Measurements from ENCODE around the gene SDK1.
"Not testable (repeated sequence)": the region's sequence is repeated elsewhere in the genome, so short reads cannot be mapped to it uniquely, and the experiment has no call there.

Gene SDK1

DNA sequence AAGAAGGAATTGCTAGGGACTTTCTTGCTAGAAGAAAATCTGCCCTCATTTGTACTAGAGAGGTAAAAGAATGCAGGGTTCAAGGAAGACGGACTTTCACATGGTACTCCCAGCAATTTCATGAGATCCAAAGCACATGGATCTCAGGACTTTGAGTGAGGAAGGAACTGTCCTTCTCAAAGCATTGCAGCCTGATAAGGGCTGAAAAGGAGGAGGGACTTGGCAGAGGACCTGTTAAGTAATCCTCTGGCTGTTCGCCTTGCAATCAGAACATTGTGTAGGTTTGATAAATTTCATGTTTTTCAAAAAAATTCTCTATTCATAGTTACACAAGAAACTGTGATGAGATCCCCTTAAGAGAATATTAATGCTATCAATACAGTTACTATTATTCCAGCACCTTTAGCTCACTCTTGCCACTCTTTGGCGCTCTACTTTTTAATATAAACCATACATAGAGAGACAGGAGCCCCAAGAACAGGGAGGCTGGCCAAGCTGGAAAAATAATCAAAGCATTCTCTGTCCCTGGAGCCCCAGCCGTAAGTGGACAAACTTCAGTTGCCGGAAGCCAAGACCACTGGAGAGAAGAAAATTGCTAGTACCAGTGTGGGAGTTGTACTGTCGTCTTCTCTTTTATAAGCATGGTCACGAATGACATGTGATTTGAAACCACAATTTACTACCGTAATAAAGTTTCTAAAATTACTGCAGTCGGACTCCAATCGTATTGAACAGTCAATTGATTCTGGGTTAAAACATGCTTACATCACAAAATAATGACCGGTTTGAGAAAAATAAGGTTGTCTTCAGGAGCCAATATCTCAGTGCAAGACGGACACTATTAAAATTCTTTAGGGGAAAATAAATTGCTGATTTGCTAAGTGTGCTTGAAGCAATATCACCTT, 424.4 kb downstream of the SDK1 start:
- no peak for DNase-seq (ENCODE audit: low read depth in 2 of 2)

GRCh38 chr7:3730276-3730675, 429.2 kb downstream of the SDK1 start:
- DNase-seq (ENCODE audit: low read depth in 2 of 2): no peak

DNA sequence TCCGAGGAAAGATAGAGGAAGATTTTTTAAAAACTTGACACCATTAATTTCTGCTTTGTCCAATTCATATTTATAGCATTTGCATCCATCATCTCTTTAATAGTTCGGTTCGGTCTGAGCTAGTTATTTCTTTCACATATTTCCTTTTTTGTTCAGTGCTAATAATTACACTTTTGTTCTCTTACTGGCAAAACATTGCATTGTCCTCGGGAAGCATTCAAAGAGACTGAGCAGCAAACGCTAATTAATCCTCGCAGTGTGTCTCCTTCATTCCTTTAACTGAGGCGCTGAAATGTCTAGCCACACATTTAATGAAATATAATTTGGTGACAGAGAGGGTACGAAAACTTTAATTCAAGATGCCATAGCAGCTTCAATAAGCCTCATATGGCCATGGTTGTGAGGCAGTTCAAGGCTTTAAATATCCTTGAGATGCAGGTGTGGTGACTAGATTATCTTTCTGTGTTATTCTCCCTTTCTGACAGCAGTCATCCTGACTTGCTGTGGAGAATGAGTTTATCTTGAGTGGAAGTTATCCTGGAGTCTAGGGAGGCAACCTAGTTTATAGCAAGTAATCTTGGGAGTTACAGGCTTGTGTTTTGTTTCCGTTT, 431.4 kb downstream of the SDK1 start:
- DNase-seq (ENCODE audit: low read depth in 2 of 2): no peak

DNA sequence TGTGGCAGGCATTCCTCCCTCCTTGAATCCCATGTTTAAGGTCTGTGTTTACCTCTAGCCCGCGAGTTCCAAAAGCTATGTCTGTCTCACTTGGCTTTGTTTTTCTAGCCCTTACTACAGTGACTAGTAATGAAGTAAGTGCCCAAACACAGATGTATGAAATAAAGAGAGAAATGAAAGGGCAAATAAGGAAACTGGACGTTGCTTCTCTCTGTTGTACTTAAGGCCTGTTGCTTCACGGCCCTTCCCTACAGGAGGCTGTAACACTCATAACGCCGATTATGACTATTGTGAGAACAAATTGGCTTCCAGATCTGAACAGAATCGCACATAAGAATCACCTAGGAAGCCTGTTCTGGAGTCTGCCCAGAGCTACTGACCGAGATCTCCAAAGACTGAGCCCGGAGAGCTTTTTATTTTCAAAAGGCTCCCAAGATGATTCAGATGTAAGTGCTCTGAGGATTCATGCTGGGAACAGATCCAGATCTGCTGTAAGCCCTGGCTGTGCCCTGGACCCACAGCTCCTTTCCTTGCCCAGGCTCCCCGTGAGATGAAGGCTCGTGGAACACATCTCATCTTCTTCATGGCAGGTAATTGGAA, 432.6 kb downstream of the SDK1 start:
- DNase-seq (ENCODE audit: low read depth in 2 of 2): no peak

- no peak for DNase-seq (ENCODE audit: low read depth in 2 of 2)
These were observed 437.9 kb downstream of the SDK1 start for GRCh38 chr7:3738964-3739363.

DNA sequence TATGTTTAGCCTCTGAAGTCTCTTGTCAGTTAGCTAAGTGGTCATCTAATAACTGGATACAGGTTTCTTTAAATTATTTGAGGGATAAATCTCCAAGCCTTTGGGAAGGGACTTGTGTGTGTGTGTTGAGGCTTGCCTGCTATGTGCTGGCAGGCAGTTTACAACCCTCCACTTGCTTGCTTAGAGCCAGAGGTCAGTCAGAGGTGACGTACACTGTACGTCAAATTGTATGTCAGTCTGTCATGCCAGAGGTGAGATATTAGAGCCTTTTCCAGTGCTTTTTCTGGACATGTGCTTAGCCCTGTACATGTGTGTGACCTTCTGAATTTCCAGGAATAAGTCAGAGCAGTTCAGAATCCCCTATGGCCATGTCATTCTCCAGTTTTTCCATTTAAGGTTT, 438.9 kb downstream of the SDK1 start:
- no peak for DNase-seq (ENCODE audit: low read depth in 2 of 2)

GRCh38 chr7:3747467-3747866, 446.4 kb downstream of the SDK1 start:
- DNase-seq (ENCODE audit: low read depth in 2 of 2): no peak

DNA sequence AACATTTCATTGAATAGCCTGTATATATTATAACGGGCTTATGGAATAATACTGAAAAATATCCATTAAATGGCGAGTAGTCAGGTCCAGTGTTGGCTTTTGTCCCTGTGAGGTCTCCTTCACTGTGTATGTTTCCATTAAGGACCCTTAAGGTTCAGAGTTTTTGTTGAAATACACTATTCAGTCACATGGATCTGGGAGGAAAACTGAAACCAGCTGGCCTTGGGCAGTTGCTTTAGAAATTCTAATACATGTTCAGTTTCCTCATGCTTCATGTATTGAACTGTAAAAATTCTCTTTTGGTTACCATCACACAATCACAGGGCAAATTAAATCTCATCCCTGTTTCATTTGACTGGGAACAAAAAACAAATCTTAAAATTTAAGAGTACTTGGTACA, 447.3 kb downstream of the SDK1 start:
- DNase-seq (ENCODE audit: low read depth in 2 of 2): no peak

GRCh38 chr7:3753868-3754267, 452.8 kb downstream of the SDK1 start:
- DNase-seq (ENCODE audit: low read depth in 2 of 2): no peak

GRCh38 chr7:3754493-3755341, 453.7 kb downstream of the SDK1 start:
- DNase-seq (ENCODE audit: low read depth in 2 of 2): no peak

DNA sequence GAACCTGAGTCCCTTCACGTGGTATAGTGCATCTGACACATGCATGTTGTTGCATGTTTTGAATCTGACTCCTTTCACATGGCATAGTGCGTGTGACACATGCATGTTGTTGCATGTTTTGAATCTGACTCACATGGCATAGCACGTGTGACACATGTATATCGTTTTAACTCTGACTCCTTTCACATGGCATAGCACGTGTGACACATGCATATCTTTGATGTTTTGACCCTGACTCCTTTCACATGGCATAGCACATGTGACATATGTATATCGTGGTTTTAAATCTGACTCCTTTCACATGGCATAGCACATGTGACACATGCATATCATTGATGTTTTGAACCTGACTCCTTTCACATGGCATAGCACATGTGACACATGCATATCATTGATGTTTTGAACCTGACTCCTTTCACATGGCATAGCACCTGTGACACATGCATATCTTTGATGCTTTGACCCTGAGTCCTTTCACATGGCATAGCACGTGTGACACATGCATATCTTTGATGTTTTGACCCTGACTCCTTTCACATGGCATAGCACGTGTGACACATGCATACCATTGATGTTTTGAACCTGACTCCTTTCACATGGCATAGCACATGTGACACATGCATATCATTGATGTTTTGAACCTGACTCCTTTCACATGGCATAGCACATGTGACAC, 454.9 kb downstream of the SDK1 start:
- DNase-seq (ENCODE audit: low read depth in 2 of 2): not testable (repeated sequence)

DNA sequence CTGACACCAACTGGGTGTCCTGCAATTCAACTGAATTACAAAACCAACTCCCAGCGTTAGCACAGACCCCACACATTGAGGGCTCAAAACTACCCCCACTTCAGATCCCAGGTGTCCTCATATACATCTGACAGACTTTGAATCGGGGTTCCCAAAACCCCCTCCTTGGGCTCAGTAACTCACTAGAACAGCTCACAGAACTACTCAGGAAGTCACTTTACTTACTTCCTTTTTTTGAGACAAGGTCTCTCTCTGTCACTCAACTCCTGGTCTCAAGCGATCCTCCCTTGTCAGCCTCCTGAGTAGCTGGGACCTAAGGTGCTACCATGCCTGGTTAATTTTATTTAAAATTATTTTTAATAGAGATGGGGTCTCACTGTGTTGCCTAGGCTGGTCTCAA, 456.0 kb downstream of the SDK1 start:
- no peak for DNase-seq (ENCODE audit: low read depth in 2 of 2)

DNA sequence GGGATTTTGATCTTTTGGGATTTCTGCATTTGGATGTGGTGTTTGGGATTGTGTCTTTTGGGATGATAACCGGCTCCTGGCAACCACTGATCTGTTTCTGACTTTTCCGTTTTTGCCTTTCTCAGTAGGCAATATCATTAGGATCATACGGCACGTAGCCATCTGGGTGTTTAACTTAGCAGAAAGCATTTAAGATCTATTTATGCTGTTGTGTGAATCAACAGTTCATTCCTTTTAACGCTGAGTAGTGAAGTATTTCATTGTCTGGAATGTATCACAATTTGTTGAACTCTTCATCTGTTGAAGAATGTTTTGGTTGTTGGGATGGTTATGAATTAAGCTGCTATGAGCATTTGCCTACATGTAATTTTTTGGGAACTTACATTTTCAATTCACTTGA, 459.6 kb downstream of the SDK1 start:
- no peak for DNase-seq (ENCODE audit: low read depth in 2 of 2)

GRCh38 chr7:3762146-3762831, 461.2 kb downstream of the SDK1 start:
- DNase-seq (ENCODE audit: low read depth in 2 of 2): no peak

DNA sequence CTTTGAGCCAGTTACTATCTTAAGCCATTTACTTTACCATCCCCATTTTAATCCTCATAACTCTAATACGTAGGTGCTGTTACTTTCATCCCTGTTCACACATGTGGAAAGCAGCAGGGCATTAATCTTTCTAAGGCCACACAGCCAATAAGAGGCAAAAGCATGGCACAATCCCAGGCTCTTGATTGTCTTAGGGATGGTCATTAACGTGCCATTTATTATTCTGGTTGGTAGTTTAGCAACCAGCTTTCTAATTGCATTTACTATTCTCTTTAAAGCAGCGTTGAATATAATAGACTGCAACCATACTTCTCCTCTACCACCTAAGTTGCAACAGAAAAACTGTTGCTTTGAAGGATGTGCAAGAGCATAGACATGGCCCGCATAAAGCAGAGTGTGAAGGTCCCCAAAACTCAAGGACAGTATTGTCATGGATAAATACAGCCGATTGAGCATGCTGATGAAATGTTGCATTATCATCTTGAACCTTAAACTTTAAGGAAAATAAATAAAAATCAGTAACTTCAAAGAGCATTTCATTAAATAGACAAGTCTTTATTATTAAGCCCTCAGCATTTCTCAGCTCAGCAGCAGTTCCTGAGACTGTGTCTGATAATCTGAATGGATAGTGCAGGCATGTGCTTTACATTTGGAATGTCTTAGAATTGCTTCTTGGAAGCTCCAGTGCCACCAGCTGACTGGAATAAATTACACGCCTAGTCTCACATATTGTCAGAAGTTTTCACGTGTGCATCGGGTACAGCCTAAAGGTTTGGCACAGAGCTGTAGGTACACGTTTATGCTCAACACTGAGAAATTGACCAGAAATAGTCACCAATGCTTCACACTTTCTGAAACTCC, 467.1 kb downstream of the SDK1 start:
- DNase-seq (ENCODE audit: low read depth in 2 of 2): no peak

DNA sequence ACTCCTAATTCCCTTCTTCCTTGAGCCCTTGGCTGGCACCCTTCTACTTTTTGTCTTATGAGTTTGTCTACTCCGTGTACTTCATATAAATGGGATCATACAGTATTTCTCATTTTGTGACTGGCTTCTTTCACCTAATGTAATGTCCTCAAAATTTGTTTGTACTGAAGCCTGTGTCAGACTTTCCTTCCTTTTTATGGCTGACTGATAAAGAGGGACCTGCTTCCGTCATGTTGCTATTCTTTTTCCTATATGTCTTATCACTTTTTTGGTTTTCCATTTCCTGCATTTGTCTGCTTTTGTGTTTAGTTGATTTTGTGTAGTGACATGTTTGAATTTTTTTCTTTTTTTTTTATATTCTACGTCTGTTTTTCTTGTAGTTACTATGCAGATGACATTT, 470.9 kb downstream of the SDK1 start:
- DNase-seq (ENCODE audit: low read depth in 2 of 2): no peak

GRCh38 chr7:3778345-3778744, 477.3 kb downstream of the SDK1 start:
- no peak for DNase-seq (ENCODE audit: low read depth in 2 of 2)

DNA sequence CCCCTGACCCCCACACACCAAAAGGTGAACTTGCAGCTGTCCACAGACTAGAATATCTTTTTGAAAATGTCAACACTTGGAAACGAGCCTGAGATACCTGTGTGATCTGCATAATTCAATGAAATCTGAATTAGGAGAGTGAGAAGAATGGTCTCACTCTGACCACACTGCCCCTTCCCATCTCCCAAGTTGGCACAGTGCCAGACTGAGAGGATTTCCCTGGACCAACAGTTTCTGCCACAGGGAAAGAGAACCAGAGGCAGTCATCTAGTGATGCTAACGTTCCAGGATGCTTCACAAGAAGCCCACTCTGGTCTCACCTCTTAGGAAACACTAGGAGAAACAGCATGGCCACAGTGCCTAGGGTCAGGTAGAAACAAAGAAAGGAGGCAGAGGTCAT, 479.0 kb downstream of the SDK1 start:
- DNase-seq (ENCODE audit: low read depth in 2 of 2): no peak

DNA sequence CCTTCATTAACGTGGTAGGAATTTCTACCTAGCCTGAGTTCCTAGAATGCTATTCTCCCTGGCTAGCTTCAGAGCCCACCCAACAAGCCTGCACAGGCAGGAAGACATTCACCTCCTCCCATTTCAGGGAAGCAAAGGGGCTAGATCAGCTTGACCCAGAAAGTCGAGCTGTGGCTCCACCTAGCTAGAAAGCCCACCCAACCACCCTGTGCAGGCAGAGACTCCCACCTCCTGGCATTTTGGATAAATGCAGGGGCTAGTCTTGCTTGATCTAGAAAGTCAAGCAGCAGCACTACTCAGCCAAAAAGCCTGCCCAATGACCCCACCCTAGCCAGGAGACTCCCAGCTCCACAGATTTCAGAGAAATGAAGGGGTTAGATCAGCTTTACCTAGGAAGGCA, 479.5 kb downstream of the SDK1 start:
- DNase-seq (ENCODE audit: low read depth in 2 of 2): no peak

GRCh38 chr7:3781607-3782006, 480.6 kb downstream of the SDK1 start:
- no peak for DNase-seq (ENCODE audit: low read depth in 2 of 2)

Data from activated CD4-positive, alpha-beta T cell treated with anti-CD3 and anti-CD28 coated beads for 24 hours (primary cell).